Activated CD4-positive, alpha-beta T cell treated with anti-CD3 and anti-CD28 coated beads, Interleukin-10, Interleukin-2, amounts not matched to agents 100 ng/mL and 50 ng/mL, durations not matched to agents 16 hours and 8 hours (primary cell): ENCODE measurements around the gene SRM.
A peak's percentile ranks its signal among the peaks of the same experiment; 100 is the strongest.
"Not testable (repeated sequence)": the region's sequence is repeated elsewhere in the genome, so short reads cannot be mapped to it uniquely, and the experiment has no call there.

Experiments
- DNase-seq: peaks from one replicate; pipeline ENCODE4 v3.0.0-alpha.2; 2020

The SRM gene

DNA sequence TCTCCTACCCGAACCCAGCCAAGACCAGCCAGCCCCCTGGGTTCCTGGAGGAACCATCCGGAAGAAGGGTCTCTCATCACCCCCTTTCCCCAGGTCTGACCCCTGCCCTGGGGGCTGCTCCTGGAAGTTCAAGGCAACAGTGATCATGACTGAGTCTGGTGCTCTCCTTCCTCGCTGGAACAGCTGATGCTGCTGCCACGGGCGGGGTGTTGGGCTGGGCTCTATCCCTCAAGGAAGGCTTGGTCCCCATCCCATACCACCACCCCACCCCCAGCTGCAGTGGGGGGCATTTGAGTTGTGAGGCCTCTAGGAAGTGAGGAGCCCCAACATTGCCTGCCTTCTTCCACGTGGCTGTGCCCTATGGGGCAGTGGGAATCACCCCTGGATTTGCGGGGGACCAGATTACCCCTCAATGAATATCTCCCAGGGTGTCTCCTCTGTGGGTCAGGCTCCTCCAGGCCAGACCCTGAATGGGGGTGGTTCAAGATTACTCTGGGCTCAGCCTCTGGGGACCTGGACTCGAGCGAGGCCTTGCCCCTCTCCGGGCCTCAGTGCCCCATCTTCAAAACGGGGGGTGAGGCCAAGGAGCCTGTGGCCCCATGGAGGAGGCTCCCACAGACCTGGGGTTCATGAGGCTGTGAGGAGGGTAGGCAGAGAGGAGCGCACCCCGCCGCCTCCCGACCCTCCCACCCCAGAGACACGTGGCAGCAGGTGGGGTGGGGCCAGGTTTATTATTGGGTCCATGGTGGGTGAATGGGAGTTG is 15.6 kb downstream of the SRM start:
- no peak for DNase-seq

DNA sequence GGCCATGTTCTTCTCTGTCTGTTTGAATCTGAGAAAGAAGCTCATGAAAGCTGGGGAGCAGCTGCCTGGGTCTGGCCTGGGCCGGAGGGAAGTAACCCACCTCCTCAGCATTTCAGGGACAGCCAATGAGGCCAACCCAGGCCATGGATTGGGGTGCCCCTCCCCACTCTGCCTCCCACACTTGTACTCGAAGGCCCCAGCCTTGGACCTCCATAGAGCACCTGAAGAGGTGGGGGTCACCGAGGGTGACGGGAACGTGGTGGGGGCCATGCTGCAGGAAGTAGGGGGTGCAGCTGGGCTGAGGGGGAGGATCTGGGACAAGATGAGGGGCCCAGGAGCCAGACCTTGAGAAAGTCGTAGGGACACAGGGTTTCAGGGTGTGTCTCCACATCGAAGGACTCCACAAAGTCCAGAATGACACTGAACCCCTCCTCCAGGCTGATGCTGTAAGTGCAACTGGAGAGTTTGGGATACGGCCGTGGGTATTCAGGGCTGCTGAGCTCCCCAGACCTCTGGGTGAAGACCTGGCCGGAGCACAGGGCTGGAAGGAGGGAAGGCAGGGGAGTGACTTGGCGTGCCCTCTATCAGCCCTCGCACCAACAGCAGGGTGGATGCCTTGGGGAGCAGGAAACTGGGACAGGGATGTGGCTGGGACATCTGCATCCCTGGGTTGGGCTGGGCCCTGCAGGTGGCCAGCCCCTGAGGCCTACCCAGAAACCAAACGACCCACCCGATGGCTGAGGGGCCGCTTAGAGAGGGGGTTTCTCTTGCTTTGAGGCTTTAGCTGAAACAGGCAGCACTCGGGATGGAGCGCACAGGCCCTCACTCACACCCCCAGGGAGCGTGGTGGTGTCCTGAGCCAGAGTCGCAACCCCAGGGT is 16.6 kb downstream of the SRM start:
- DNase-seq, result no peak

DNA sequence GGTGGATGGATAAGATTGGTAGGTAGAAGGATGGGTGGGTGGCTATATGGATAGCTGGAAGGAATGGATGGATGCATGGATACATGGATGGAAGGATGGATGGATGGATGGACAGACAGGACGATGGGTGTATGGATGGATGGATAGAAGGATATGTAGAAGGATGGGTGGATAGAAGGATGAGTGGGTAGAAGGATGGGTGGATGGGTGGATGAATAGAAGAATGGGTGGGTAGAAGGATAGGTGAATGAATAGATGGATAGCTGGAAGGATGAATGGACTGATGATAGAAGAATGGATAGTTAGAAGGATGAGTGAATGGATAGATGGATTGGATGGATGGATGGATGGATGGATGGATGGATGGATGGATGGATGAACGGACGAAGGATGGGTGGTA is 17.8 kb downstream of the SRM start:
- no peak for DNase-seq

DNA sequence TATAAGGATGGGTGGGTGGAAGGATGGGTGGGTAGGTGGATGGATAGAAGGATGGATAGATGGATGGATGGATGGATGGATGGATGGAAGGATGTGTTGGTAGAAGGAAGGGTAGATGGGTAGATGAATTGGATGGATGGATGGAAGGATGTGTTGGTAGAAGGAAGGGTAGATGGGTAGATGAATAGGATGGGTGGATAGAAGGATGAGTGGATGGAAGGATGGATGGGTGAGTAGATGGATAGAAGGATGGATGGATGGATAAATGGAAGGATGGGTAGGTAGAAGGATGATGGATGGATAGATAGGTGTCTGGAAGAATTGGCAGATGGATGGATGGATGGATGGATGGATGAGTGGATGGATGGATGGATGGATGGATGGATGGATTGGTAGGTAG is 18.8 kb downstream of the SRM start:
- no peak for DNase-seq

DNA sequence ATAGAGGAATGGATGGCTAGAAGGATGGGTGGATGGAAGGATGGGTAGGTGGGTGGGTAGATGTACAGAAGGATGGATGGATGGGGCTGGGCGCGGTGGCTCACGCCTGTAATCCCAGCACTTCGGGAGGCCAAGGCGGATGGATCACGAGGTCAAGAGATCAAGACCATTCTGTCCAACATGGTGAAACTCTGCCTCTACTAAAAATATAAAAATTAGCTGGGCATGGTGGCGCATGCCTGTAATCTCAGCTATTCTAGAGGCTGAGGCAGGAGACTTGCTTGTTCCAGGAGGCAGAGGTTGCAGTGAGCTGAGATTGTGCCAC is 19.8 kb downstream of the SRM start:
- DNase-seq, result not testable (repeated sequence)

DNA sequence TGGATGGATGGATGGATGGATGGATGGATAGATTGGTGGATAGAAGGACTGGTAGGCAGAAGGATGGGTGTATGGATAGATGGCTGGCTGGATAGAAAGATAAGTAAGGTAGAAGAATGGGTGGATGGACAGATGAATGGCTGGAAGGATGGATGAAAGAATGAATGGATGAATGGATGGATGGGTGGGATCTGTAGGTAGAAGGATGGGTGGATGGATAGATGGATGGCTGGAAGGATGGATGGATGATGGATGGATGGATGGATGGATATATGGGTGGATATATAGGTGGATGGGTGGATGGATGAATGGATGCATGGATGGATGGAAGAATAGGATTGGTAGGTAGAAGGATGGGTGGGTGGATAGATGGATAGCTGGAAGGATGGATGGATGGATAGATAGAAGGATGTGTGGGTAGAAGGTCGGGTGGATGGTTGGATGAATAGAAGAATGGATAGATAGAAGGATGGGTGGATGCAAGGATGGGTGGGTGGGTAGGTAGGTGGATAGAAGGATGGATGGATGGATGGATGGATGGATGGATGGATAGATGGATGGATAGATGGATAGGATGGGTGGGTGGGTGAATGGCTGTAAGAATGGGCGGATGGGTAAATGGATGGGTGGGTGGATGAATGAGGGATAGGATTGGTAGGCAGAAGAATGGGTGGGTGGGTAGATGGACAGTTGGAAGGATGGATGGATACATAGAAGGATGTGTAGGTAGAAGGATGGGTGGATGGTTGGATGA is 20.3 kb downstream of the SRM start:
- DNase-seq, result no peak

DNA sequence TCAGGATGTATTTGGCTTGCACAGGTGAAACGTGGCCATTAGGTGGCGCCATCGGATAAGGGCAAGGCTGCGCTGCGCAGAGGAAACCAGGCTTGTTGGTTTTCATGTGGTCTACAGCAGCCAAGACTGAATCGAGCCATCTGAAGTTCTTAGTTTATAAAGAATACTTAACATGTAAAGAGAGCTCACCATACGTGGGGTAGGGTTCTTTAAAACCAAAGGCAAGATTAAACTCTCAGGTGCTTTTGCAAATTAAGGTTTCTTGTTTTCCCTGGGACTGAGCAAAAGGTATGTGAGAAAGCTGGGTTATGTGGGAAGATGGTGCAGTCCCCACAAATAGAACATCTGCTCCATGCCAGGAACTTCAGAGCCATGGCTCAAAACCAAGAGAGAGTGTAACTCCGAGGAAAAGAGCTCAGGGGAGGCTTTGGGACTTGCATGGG is 22.1 kb downstream of the SRM start:
- peak; percentile 90 for DNase-seq

DNA sequence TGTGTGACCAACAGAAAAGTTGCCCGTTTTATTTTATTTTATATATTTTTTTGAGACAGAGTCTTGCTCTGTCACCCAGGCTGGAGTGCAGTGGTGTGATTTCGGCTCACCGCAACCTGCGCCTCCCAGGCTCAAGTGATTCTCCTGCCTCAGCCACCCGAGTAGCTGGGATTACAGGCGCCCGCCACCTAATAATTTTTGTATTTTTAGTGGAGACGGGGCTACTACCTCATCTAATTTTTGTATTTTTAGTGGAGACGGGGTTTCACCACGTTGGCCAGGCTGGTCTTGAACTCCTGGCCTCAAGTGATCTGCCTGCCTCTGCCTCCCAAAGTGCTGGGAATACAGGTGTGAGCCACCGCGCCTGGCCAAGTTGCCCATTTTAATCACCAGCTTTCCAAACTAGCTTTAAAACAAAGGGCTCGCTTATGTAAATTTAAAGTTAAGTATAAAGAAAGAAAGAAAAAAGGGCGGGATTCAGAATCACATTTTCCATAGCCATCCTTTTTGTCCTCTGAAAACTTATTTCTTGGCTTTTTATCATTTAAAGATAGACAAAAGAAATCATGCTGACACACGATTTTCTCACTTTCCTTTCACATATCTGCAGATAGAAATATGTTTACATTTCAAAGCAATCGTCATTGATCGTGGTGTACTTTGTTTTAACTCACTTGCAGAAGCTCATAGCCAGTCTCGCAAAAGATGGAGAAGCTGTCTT is 22.6 kb downstream of the SRM start:
- DNase-seq, result not testable (repeated sequence)

DNA sequence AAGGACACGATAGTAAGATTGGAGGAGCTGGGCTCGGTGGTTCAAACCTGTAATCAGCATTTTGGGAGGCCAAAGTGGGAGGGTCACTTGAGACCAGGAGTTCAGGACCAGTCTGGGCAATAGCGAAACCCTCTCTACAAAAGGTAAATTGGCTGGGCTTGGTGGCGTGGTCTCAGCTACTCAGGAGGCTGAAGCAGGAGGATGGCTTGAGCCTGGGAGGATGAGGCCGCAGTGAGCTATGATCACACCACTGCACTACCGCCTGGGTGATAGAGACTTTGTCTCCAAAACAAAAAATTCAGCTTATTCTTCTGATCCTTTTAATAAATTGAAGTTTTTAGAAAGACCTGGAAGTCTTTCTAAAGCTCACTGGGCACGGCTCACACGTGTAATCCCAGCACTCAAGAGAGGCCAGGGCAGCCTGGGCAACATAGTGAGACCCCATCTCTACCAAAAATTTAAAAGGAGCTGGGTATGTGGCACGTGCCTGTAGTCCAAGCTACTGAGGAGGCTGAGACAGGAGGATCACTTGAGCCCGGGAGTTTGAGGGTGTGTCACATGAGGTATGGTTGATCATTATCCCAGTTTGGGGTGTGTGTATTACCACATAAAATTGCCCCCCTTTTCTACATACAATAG is 28.1 kb downstream of the SRM start:
- no peak for DNase-seq

DNA sequence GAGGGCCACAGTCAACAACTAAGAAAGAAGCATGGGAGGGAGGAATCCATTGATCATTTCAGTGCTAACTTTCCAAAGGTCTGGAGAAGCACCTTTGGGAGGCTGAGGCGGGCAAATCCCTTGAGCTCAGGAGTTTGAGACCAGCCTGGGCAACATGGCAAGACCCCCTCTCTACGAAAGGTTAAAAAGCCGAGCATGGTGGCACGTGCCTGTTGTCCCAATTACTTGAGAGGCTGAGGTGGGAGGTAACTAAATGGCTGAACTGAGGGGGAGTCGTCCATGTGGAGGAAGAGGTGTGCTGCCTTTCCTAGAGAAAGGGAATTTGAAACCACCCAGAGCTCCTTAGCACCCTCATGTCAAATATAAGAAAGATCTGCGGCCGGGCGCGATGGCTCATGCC is 29.0 kb downstream of the SRM start:
- no peak for DNase-seq

DNA sequence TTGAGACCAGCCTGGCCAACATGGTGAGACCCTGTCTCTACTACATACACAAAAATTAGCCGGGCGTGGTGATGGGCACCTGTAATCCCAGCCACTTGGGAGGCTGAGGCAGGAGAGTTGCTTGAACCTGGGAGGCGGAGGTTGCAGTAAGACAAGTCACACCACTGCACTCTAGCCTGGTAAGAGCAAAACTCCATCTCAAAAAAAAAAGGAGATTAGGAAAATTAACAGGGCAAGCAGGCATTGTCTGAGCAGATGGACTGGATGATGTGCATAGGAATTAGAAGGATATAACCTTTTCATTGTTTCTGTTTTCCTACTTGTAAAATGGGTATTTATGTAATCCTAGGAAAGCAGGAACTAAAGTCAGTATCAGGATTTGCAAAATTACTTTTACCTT is 31.8 kb downstream of the SRM start:
- DNase-seq, result no peak

DNA sequence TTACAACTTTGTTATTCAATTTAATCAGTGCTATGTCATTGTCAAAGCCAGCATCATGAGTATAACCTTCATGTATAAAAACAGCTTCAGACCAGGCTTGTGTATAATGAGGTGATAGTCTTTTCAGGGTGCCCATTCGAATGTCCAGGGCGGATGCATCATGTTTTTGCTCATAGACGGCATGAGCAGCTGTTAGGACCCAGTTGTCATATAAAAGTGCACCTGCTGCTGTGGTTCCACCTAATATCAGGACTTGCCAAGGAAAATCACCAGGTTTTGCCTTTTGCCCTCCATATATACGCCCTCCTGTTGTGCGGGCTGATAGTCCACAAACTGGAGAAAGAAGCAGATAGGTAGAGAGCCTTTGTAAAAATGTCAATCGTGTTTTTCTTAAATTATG is 32.5 kb downstream of the SRM start:
- no peak for DNase-seq

DNA sequence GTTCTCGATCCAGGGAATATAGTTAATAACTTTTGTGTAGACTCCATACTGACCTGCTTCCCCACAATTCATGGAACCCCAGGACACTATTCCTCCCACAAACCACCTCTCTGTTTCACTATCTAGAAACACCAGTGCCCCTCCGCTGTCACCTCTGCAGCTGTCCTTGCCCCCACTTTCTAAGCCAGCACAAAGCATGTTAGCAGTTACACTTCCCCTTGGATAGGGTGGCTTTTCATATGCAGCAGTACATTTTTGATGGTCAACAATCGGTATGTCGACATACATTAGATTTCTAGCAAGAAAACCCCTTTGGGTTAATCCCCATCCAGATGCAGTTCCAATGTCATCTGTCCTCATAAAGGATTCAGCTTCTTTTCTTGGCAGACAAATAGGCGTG is 32.9 kb downstream of the SRM start:
- DNase-seq, result no peak

DNA sequence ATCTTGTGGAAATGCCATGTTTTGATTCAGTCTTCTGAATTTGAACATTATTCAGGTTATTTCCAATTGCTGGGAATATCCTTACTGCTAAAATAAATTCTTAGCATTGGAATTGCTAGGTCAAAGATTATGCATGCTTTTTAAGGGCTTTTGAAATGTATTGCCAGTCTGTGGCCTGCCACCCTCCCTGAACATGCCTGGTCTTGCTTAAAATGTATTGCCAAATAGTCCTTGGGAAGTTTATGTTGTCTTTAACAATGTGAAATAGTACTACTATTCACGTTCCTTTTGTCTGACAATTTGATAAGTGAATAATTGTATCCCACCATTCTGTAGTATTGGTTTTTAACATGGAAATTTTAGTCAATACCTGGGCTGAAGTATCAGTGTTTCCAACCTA is 33.8 kb downstream of the SRM start:
- no peak for DNase-seq

DNA sequence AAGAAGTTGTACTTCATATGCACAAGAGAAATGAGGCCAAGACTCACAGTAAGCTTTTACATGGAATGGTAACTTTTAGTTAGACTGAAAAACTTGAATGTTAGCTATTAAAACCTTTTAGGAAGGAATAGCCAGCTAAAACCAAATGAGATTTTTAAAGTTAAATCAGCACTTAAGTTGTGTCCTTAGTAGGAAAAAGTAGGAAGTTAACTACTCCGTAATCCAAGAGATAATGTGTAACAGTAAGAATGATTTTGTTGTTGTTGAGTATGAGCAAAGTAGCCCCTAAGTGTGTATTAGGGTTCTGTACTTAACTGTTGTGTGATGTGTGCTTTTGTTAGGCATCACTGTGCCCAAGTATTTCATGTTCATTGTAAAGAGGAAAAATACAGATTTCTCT is 34.2 kb downstream of the SRM start:
- DNase-seq, result no peak

DNA sequence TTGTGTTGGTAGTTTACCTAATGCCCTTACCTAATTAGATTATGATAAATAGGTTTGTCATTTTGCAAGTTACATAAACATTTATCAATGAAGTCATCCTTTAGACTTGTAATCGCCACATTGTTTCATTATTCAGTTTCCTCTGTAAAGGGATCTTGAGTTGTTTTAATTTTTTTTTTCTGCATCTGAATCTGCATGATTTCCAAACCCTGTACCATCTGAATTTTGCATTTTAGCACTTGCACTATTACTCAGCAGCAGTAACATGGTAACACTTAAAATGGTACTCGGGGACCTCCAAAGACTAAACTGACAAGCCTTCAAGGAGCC is 35.0 kb downstream of the SRM start:
- no peak for DNase-seq

DNA sequence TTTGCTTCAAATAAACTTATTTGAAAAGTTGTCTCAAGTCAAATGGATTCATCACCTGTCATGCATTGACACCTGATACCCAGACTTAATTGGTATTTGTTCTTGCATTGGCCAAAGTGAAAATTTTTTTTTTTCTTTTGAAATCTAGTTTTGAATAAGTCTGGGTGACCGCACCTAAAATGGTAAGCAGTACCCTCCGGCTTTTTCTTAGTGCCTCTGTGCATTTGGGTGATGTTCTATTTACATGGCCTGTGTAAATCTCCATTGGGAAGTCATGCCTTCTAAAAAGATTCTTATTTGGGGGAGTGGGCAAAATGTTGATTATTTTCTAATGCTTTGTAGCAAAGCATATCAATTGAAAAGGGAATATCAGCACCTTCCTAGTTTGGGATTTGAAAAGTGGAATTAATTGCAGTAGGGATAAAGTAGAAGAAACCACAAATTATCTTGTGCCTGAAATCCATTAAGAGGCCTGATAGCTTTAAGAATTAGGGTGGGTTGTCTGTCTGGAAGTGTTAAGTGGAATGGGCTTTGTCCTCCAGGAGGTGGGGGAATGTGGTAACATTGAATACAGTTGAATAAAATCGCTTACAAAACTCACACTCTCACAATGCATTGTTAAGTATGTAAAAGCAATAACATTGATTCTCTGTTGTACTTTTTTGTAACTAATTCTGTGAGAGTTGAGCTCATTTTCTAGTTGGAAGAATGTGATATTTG is 35.5 kb downstream of the SRM start:
- no peak for DNase-seq

DNA sequence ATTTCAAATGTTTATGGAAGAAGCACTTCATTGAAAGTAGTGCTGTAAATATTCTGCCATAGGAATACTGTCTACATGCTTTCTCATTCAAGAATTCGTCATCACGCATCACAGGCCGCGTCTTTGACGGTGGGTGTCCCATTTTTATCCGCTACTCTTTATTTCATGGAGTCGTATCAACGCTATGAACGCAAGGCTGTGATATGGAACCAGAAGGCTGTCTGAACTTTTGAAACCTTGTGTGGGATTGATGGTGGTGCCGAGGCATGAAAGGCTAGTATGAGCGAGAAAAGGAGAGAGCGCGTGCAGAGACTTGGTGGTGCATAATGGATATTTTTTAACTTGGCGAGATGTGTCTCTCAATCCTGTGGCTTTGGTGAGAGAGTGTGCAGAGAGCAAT is 36.6 kb downstream of the SRM start:
- no peak for DNase-seq

DNA sequence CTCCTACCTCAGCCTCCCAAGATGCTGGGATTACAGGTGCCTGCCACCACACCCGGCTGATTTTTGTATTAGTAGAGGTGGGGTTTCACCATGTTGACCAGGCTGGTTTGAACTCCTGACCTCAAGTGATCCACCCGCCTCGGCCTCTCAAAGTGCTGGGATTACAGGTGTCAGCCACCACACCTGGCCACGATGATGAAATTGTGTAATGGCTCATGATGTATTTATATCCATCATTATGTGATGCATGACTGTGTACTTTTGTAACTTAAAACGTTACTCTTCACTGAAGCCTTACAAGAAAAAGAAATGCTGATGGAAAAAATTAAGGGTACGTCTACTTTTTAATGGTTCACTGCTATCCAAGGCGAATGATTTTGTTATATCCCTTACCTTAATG is 39.8 kb downstream of the SRM start:
- DNase-seq, result no peak

DNA sequence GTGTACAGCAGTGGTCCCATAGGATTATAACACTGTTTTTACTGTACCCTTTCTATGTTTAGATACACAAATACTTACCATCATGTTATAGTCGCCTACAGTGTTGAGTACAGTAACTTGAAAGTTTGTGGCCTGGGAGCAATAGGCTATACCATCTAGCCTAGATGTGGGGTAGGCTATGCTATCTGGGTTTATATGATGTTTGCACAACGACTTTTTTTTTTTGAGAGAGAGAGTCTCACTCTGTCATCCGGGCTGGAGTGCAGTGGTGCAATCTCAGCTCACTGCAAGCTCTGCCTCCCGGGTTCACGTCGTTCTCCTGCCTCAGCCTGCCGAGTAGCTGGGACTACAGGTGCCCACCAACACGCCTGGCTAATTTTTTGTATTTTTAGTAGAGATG is 40.5 kb downstream of the SRM start:
- not testable (repeated sequence) for DNase-seq

DNA sequence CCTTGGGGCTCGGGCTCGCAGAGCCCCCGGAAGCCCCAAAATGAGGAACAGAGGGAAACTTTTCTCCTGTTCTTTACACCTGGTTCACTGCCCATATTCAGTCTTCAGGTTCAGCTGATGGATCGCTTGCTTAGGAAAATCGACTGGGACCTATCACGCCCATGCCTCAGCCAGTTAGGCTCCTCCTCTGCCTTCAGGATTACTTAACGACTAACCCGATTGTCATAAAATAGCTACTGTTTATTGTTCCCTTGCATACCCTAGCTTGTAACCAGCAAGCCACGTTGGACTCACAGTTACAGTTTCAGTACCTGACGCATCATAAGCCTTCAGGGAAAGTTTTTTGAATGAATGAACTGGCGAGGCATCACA is 46.7 kb downstream of the SRM start:
- DNase-seq, result no peak
